GM21576 (cell line): ENCODE measurements around the gene TK1.
A peak's percentile ranks its signal among the peaks of the same experiment; 100 is the strongest.
"Not testable (repeated sequence)": the region's sequence is repeated elsewhere in the genome, so short reads cannot be mapped to it uniquely, and the experiment has no call there.

Source experiments
- ATAC-seq: cut with Tn5 transposase; IDR thresholded peaks from one replicate; pipeline ENCODE4 v1.9.1; 2021; ENCODE audit warnings: mild to moderate bottlenecking, moderate library complexity; ENCODE audit not compliant: unreplicated experiment

The TK1 gene, protein sequence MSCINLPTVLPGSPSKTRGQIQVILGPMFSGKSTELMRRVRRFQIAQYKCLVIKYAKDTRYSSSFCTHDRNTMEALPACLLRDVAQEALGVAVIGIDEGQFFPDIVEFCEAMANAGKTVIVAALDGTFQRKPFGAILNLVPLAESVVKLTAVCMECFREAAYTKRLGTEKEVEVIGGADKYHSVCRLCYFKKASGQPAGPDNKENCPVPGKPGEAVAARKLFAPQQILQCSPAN

DNA sequence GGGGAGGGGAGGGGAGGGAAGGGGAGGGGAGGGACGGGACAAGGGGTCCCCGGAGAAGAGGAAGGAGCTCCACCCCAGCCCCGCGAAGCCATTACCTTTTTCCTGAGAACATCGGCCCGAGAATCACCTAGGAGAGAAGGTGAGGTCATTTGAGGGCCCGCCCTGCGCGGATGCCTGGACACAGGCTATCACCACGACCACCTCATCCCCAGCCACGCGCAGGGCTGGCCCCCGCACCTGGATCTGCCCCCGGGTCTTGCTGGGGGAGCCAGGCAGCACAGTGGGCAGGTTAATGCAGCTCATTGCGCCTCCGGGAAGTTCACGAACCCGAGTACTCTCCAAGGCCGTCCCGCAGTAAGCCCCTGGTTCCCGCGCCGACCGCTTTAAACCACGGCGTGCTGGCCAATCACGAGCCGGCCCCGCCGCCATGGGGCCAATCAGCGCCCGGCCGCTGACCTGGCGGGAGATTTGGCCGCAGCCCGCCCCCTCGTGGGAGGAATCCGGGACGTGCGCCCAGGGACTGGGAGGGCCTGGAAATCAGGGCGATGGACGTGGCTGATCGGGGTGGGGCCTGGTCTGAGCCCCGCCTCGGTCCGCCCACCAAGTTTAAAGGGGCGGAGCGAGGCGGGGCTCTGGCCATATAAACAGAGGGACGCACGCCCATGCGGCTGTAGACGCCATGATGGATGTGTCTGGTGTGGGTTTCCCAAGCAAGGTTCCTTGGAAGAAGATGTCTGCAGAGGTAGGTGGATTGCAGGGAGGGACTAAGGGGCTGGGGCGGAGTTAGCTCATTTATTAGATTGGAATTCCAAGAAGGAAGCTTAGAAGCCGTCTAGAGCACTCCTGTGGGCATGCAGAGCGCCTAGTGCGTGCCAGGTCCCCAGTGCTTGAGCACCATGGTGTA, at the start of gene TK1, which contains the start of gene AFMID:
TSS of gene TK1 (minus strand) at position 361 of the 904 bp plus-strand sequence. CDS start at position 303, 58 bp downstream.
TSS of gene AFMID (plus strand) at position 671 of the 904 bp plus-strand sequence. CDS start at position 680, 9 bp downstream.
- ATAC-seq = peak; percentile 82

DNA sequence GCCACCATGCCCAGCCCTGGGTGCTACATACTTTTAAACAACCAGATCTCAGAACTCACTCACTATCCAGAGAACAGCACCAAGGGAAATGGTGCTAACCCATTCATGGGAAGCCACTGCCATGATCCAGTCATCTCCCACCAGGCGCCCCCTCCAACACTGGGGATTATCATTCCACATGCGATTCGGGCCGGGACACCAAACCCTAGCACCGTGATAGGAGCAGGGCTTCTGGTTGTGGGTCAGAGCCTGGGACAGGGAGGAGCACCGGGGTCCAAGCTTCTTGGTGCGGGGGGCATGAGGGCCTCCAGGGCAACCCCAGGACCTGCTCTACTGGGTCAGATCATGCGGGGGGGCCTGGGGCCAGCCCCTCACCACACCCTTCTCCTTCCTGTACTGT, 49.0 kb upstream of the TK1 start:
- ATAC-seq = no peak

DNA sequence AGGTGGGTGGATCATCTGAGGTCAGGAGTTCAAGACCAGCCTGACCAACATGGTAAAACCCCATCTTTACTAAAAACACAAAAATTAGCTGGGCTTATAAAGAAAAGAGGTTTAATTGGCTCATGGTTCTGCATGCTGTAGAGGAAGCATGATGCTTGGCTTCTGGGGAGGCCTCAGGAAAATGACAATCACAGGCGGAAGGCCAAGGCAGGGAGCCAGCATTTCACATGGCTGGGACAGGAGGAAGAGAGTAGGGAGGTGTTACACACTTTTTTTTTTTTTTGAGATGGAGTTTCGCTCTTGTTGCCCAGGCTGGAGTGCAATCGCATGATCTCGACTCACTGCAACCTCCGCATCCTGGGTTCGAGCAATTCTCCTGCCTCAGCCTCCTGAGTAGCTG, 48.2 kb upstream of the TK1 start:
- not testable (repeated sequence) for ATAC-seq

DNA sequence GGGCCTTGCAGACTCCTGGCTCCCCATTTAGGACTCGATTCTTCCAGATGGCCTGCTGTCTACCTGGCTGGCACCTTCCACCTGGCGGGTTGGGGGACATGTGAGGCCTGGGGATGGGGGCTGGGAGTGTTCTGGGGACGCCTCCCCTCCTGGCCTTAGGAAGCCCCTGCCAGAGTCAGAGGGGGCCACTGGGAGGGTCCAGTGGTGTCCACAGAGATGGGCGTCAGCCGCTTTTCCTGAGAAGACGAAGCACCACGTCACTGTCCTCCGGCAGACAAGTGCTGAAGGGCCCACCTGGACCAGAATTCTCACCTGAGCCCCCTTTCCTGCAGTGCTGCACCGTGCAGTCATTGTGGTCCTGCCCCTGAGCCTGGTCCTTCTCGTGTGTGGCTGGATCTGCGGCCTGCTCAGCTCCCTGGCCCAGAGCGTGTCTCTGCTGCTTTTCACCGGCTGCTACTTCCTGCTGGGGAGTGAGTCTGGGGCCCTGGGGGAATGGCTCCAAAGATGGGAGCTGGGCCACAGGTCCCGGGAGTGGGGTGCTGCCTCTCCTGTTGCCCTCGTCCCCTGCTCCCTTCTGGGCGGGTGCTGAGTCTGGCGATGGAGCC, 47.5 kb upstream of the TK1 start:
- no peak for ATAC-seq

DNA sequence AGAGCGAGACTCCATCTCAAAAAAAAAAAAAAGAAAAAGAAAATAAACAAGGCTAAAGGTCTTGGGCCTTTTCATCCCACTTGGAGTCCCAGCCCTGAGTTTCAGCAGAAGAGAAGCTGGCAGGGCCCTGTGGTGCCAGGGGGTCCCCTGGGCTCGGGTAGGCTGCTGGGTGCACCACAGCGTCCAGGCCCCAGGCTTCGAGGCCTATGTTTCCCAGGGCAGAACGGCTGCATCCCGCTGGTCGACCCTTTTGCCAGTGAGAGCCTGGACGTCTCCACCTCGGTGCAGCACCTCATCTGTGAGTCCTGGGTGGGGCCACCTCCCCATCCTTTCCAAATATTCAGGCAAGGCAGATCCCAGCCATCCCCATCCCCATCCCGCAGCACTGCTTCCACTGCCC, 46.8 kb upstream of the TK1 start:
- ATAC-seq = no peak

DNA sequence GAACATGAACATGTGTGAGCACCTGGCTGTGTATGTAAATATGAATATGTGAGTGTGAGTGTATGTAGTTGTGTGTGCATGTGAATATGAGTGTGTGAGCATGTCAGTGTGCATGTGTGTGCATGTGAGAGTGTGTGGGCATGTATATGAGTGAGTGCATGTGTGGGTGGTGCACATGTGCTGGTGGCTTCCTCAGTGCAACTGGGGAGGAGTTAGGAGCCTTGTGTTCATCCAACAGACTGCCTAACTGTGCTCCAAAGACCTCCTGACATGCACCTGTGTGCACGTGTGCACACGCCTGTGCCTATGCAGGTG, 46.0 kb upstream of the TK1 start:
- no peak for ATAC-seq

DNA sequence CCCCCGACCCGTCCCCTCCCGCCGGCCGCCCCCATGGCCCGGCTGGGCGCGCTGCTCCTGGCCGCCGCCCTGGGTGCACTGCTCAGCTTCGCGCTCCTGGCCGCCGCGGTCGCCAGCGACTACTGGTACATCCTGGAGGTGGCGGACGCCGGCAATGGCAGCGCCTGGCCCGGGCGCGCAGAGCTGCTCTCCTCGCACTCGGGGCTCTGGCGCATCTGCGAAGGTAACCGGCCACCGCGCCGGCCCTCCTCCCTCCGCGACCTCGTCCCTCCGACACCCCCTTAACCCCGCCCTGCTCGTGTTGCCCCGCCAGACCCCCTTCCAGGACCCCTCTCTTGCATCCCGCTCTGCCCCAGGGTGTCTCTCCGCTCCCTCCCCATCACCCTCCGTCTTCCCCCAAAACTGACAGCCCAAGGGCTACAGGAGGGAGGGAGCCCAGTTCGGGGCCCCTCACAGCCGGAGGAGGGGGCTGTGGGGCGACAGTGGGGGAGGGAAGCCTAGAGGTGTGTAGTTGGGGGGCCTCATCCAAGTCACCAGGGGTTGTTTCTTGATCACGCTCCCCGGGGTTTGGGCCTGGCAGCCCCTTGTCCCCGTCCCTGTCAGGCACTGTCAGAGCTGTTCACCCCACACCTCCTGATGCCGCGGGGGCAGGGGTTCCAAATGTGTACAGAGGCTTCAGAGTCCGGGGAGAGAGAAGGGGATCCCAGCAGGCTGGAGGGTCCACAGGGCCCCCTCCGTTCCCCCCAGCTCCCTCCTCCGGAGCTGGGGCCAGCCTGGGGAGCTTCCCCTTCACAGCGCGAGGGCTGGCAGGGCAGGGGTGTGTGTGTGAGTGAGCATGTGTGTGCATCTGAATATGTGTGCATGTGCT, 45.4 kb upstream of the TK1 start:
- ATAC-seq = no peak

DNA sequence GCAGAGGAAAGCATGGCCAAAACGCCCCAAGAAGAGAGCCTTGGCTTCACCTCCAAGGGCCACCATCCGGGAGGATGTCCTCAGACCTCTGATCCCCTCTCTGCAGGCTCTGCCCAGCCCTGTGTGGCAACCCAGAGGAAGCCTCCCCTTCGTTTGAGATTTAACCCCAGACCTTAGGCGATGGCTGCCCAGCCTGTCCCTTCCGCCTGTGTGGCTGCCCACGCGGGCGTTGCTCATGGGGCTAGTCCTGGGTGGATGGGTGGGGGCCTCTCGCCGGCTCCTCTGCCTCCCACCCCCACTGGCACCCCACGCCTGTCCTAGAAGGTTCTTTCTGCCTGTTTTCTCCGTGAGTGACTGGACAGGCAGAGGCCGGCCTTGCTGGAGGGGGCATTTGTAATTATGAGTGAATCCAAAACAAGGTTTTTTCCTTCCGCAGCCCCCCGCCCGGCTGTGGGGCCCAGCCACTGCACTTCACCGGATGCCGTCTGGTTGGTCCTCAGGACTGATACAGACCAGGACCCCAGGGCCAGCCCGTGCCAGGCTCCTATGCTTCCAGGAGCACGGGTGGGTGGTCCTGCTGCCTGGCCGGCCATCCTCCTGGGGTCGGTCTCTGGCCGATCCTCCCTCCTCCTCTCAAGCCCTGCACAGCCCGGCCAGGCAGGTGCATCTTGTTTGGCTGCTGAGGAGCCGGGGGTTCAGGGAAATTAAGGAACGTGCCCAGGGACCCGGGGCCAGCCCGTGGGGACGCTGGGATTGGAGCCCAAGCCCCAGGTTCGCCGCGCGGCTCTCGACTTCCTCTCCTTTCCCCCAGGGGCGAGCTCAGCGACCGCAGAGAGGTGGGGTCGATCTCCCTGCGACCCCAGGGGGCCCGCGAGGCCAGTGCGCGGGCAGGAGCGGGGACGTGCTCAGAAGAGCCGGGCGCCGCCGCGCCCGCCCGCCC, 44.4 kb upstream of the TK1 start, which contains the start of gene TMEM235:
TSS of gene TMEM235 (plus strand) at position 636 of the 940 bp plus-strand sequence. CDS start 393 bp downstream, outside the sequence.
- ATAC-seq = no peak

DNA sequence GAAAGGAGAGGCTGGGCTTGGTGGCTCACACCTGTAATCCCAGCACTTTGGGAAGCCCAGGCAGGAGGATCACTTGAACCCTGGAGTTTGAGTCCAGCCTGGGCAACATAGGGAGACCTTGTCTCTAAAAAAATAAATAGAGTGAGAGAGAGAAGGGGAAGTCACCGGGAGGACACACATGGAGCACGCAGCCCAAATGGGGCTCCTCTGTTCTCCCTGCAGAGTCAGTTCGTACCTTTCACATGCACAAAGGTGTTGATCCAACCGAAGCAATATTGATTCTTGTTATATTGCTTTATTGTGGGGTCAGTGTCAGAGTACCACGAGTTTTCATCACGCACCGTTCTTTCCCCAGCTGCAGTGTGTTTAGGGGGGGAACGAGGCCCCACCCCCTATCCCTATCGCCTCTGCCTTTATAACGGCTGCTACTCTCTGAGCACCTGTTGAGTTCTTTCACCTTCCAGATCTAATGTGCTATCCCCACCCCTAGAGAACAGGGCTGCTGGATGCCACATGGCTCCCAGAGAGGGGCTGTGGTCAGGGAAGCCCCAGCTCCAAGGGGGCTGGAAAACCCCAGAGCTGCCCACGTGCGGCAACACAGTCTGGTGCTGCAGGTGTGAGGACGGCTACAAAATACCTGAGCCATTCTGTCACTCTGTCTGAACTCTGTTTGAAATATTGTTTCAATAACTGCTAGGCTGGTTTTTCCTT, 43.6 kb upstream of the TK1 start:
- no peak for ATAC-seq

DNA sequence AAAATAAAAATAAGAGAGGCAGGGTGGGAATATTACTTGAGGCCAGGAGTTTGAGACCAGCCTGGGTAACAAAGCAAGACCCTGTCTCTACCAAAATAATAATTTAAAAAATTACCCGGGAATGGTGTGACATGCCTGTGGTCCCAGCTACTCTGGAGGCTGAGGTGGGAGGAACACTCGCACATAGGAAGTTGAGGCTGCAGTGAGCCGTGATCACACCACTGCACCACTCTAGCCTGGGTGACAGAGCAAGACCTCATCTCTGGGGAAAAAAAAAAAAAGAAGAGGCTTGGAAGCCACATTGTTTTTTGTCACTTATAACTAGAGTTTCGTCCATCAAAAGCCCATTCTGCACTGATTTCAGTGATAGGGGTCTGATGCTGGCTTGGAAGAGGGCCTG, 41.3 kb upstream of the TK1 start:
- ATAC-seq = no peak

DNA sequence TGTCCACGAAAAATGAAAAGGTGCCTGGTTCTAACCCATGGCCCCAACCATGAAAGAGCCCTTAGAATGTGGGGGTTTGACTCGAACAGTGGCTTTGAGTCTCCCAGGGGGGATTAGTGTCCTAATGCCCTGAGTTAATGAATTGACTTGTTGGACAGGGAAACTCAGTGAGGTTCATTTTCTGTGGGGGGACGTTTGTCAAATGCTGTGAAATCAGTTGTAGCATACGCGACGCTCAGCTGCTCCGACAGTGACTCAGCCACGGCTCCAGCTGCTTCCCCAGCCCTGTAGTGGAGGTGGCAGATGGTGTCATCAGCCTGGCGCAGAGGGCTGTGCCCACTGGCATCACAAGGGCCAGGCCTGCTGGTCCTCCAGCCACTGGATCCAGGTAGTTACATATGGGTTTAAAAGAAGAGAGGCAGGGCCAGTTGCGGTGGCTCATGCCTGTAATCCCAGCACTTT, 40.6 kb upstream of the TK1 start:
- no peak for ATAC-seq

DNA sequence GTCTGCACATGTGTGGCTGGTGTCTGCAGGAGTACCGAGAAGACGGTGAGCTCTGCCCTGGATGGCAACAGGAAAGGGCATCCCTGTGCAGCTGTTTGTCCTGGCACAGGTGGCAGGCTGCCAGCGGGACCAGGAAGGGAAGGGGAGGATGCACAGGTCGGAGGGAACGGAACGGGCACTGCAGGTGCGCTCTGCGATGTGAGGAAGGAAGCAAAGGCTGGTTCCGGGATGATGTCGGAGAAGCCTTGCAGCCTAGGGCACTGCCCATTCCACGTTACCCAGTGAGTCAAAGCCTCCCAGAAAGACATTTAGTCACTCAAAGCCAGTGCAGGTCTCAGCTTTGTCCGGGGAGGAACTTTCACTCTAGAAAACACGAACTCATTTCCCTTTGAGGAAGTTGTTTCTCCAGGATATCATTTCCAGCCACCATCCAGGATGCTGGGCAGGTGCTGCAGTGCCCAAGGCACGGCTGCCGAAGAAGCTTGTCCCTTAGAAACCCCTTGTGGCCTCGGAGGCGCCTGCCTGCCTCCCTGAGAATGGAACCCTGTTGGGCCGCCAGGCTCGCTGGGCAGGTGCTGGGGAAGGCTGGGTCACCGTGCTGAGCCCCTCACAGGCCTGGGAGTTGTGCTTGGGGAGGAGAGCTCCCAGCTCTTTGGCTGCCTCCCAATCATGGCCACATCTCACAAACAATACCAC, 40.1 kb upstream of the TK1 start:
- no peak for ATAC-seq

DNA sequence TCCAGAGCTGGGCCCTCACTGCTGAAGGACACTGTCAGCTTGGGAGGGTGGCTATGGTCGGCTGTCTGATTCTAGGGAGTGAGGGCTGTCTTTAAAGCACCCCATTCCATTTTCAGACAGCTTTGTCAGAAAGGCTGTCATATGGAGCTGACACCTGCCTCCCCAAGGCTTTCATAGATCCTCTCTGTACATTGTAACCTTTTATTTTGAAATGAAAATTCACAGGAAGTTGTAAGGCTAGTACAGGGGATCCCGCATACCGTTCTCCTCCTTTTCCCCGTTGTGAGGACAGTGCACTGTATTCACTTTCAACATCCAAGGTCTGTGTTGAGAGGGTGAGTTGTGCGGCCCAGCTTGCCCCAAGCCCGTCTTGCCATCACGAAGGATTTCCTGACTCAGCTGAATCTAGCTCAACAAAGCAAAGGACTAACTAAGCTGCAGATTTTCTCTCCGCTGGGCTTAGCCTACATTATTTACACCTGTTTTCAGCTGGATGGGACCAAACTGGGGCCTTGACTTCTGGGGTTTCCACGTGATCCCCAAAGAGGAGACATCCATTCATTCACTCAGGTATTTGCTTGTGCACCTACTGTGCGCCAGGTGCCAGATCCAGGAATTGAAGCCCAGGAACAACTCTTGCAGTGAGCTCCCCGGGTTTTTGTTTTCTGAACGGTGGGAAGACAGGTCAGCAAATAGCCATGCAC, 39.4 kb upstream of the TK1 start:
- no peak for ATAC-seq

DNA sequence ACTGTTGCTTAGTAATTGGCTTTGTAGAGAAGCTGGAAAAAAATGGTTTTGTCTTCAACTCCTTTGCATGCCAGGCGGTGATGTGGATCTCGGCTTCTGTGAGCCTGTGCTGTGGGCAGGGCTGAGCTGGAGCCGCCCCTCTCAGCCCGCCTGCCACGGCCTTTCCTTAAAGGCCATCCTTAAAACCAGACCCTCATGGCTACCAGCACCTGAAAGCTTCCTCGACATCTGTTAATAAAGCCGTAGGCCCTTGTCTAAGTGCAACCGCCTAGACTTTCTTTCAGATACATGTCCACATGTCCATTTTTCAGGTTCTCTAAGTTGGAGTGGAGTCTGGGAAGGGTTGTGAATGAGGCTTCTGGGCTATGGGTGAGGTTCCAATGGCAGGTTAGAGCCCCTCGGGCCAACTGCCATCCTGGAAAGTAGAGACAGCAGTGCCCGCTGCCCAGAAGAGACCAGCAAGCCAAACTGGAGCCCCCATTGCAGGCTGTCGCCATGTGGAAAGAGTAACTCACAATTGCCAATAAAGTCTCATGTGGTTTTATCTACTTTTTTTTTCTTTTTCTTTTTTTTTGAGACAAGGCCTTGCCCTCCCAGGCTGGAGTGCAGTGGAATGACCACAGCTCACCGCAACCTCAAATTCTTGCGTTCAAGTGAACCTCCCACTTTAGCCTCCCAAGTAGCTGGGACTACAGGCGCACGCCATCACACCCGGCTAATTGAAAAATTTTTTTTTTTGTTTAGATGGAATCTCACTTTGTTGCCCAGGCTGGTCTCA, 38.4 kb upstream of the TK1 start:
- ATAC-seq = no peak

DNA sequence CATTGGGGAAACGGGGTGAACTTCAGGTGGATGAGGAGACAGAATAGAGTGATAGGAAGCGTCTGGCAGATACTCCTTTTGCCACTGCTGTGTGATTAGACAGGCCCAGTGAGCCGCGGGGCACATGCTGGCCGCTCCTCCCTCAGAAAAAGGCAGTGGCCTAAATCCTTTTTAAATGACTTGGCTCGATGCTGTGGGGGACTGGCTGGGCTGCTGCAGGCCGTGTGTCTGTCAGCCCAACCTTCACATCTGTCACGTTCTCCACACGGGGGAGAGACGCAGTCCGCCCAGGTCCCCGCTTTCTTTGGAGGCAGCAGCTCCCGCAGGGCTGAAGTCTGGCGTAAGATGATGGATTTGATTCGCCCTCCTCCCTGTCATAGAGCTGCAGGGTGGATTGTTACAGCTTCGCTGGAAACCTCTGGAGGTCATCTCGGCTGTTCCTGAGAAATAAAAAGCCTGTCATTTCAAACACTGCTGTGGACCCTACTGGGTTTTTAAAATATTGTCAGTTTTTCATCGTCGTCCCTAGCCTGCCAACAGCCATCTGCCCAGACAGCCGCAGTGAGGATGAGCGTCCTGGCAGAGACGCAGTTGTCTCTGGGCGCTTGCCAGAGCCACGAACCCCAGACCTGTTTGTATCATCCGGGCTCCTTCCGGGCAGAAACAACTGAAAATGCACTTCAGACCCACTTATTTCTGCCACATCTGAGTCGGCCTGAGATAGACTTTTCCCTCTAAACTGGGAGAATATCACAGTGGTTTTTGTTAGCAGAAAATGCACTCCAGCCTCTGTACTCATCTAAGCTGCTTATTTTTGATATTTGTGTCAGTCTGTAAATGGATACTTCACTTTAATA, 37.6 kb upstream of the TK1 start:
- ATAC-seq = no peak

DNA sequence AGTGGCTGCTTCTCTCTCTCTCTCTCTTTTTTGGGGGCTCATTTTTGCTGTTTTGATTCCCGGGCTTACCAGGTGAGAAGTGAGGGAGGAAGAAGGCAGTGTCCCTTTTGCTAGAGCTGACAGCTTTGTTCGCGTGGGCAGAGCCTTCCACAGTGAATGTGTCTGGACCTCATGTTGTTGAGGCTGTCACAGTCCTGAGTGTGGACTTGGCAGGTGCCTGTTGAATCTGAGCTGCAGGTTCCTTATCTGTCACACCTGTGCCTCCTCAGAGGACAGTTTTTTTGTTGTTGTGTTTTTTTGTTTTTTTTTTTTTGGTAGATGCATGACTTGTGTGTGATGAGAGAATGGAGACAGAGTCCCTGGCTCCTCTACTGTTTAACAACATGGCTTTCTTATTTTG, 36.9 kb upstream of the TK1 start:
- no peak for ATAC-seq
